Stimulated activated CD8-positive, alpha-beta memory T cell treated with anti-CD3 and anti-CD28 coated beads, Interleukin-15, amount 100 ng/mL, for 48 hours (primary cell): ENCODE data around the gene NDUFS8.

Experiments used
- DNase-seq, 2 donors: peaks; one replicate each; pipeline ENCODE4 v3.0.0-alpha.2; 2020; ENCODE audit warnings: low read depth in 2 of 2

The NDUFS8 gene

DNA sequence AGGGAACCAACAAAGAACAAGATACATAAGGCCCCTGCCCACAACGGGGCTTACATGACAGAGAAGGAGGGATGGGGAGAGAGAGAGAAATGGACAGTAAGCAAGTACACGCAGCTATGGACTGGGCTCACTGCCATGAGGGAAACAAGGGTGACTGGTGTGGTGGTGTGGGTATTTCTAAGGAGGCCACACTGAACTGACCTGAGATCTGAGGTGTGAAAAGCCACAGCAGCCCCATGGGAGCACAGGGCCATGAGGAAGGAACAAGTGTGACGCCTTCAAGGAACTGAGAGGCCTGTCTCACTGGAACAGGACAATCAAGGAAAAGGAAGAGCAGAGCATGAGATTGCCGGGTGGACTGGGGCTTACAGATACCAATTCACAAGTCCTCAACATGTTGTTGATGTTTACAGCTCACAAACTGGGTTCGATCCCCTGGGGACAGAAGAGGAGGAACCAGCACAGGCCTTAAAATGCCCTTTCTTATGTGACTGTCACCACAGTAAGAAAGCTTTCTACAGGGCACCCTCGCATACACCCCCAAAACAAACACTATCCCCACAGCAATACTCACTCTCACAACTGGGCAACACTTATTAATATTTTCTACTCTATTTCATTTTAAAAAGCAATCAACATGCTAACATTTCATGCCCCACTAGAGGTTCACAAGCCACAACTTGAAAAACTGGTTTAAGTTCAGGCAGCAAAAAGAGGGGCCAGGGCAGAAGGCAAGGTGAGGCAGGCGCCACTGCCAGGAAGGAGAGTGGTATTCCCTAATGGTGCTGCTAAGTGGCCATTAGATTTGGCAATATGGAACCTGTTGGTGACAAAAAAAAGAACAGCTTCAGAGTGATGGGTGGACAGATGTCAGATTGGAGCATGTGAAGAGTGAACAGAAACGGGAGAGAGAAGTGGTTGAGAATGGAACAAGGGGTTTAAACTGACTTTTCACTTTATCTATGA is 47.4 kb downstream of the NDUFS8 start:
- DNase-seq: no peak

DNA sequence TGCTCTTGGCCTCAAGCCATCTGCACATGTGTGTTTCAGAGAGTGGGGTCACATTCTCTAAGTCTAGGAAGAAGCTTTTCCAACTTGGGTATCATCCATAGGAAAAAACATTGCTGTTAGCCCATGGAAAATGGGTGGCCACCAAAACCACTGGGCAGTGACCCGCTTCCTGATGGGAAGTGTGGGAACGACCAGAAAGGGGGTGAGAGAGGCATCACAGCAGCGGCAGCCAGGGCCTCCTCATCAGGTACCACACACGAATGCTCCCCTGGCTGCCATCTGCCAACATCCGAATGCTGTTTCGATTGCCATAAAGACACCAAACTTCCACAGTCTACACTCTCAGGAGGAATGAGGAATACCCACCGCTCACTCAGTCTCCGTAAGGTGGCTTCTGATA is 50.4 kb downstream of the NDUFS8 start:
- no peak for DNase-seq

DNA sequence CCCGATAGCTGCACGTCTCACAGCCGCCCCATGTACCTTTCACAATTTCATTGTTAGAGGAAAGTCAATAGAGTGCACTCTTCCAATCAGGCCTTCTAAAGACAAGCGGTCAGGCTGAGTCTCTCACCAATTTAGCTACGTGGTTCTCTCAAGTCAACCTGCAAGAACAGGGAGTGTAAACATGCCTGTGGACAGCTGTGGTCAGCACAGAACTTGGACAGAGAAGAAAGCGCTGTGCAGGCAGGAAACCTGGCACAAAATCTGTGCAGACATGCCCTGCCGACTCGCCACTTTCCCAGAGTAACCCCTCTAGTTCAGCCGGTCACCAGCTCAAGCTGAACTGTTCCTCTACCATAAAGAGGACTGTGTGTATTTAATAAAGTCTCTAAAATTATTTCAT is 51.2 kb downstream of the NDUFS8 start:
- DNase-seq: no peak

DNA sequence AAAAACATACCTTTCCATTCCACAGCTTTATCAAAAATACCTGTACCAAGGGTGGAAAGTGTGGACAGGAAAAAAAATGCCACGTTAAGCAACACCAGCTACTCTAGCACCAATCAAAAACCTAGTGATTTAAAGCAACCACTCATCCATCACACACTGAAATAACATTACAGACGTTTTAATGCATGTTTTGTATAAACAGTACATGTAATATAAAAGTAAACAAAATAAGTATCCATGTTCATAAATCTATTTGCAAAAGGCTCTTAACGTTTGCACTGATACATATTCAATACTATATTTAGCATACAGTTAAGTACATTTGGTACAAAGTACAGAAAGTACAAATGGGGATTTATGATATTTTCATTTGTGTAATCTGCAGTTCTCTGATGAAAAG is 52.0 kb downstream of the NDUFS8 start:
- DNase-seq: no peak

DNA sequence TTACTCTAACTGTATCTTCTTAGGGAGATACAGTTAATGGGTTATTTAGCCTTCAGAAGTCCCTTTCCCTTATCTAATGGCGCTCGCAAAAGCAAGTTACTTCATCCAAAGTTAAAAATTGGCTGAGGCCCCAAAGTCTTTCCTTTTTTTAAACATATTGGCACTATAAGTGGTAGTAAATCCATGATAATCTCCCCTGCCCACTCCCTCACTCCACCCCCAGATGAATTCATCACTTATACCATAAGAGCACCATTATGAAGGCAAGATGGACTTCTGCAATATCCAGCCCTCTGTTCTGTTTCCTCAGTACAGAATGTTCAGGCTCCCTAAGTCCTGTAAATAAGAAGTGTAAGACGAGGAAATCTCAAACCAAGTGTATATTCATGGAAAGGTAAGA is 53.0 kb downstream of the NDUFS8 start:
- DNase-seq: no peak
